Measurements from ENCODE around the gene CLDN15.
A peak's percentile ranks its signal among the peaks of the same experiment; 100 is the strongest.
"Not testable (repeated sequence)": the region's sequence is repeated elsewhere in the genome, so short reads cannot be mapped to it uniquely, and the experiment has no call there.

The CLDN15 gene

GRCh38 chr7:101218236-101219125, 19.1 kb downstream of the CLDN15 start:
- FAIRE-seq: no peak

- FAIRE-seq: peak; percentile 94
These were observed 20.0 kb downstream of the CLDN15 start, which contains the start of the genes PLOD3 and ZNHIT1 for GRCh38 chr7:101217388-101218235. Gene PLOD3, minus strand, starts transcription at chr7:101217581. Its CDS starts 307 bp downstream, at chr7:101217274. Gene ZNHIT1, plus strand, starts transcription at chr7:101218165. Its CDS starts 31 bp downstream, at chr7:101218196.

- FAIRE-seq: no peak
These were observed 20.7 kb downstream of the CLDN15 start for GRCh38 chr7:101216860-101217387.

- FAIRE-seq: no peak
These were observed 21.4 kb downstream of the CLDN15 start for GRCh38 chr7:101216001-101216859.

- no peak for FAIRE-seq
These were observed 25.6 kb downstream of the CLDN15 start for GRCh38 chr7:101212014-101212413.

- FAIRE-seq: no peak
These were observed 26.1 kb downstream of the CLDN15 start for GRCh38 chr7:101211501-101211900.

GRCh38 chr7:101210143-101210542, 27.5 kb downstream of the CLDN15 start:
- no peak for FAIRE-seq

GRCh38 chr7:101208794-101209193, 28.8 kb downstream of the CLDN15 start:
- no peak for FAIRE-seq

- no peak for FAIRE-seq
These were observed 30.1 kb downstream of the CLDN15 start for GRCh38 chr7:101207459-101207858.

GRCh38 chr7:101206665-101207042, 30.9 kb downstream of the CLDN15 start:
- no peak for FAIRE-seq

- FAIRE-seq: no peak
These were observed 31.5 kb downstream of the CLDN15 start for GRCh38 chr7:101205901-101206664.

GRCh38 chr7:101203740-101204738, 33.6 kb downstream of the CLDN15 start:
- not testable (repeated sequence) for FAIRE-seq

- no peak for FAIRE-seq
These were observed 35.0 kb downstream of the CLDN15 start for GRCh38 chr7:101202603-101202918.

- FAIRE-seq: no peak
These were observed 35.7 kb downstream of the CLDN15 start for GRCh38 chr7:101201695-101202602.

GRCh38 chr7:101200862-101201599, 36.6 kb downstream of the CLDN15 start, which contains the start of gene MOGAT3:
Gene MOGAT3, minus strand, starts transcription at chr7:101201036. Its CDS starts 182 bp downstream, at chr7:101200854.
- no peak for FAIRE-seq

GRCh38 chr7:101200504-101200861, 37.1 kb downstream of the CLDN15 start:
- no peak for FAIRE-seq

GRCh38 chr7:101199522-101199921, 38.1 kb downstream of the CLDN15 start:
- not testable (repeated sequence) for FAIRE-seq

GRCh38 chr7:101198476-101198875, 39.1 kb downstream of the CLDN15 start:
- FAIRE-seq: no peak
